ENCODE measurements around the gene RBM43.
"Not testable (repeated sequence)": the region's sequence is repeated elsewhere in the genome, so short reads cannot be mapped to it uniquely, and the experiment has no call there.

Gene RBM43

DNA sequence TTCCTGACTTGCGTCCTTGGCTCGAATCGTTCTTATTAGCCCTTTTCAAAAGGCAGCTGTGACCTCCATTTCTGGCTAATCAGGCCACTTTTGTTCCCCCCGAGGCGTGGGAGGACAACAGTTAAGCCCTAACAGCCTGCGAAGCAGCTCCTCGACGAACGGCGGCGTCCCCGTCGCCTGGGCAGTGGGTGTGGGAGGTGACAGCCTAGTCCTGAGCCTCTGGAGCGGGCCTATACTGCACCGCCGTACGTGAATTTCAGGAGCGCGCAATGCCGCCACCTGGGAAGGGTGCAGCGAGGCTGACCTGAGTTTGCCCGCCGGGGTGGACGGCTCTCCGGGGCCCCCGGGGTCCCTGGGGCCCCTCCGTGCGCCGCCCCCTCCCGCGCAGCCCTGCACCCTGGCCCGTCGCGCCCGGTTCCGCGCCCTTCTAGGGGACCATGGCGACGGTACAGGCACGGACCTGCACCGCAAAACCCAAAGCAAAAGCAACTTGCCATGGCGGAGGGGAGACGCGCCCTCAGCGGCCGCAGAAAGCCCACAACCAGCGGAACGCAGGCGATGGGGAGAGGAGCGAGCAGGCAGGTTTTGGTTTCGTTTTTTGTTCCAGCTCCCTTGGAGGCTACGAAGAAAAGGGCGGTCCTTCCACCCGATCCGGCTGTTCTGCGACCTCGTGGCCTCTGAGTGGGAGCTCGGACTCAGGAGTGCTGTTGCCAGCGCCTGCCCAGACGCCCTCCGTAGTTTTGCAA lies at the start of gene RBM43:
Gene RBM43 (minus strand): TSS at position 633 of the 746 bp plus-strand sequence. CDS start 136 bp downstream, at position 497.
- Histone ChIP-seq H3K27me3 (replicated peaks) (no peaks in the 10 kb centered on the region), H3K36me3 (replicated peaks) (no peaks in the 10 kb centered on the region), H3K27ac (peak within 1 kb of the TSS; percentile 86), H3K4me3 (ENCODE audit: low read depth, low read length) (peak within 1 kb of the TSS; percentile 82)
- peak; percentile 84 for DNase-seq
- TF ChIP-seq, protein P1, sequence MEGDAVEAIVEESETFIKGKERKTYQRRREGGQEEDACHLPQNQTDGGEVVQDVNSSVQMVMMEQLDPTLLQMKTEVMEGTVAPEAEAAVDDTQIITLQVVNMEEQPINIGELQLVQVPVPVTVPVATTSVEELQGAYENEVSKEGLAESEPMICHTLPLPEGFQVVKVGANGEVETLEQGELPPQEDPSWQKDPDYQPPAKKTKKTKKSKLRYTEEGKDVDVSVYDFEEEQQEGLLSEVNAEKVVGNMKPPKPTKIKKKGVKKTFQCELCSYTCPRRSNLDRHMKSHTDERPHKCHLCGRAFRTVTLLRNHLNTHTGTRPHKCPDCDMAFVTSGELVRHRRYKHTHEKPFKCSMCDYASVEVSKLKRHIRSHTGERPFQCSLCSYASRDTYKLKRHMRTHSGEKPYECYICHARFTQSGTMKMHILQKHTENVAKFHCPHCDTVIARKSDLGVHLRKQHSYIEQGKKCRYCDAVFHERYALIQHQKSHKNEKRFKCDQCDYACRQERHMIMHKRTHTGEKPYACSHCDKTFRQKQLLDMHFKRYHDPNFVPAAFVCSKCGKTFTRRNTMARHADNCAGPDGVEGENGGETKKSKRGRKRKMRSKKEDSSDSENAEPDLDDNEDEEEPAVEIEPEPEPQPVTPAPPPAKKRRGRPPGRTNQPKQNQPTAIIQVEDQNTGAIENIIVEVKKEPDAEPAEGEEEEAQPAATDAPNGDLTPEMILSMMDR (IDR thresholded peaks at IDR 0.05; ENCODE audit: low read depth, low read length, missing control alignments): no peak
- in situ Hi-C loops (cut with HindIII; ENCODE audit: low pct_ligation_motif_present, low sequenced_read_pairs): no loop called here

DNA sequence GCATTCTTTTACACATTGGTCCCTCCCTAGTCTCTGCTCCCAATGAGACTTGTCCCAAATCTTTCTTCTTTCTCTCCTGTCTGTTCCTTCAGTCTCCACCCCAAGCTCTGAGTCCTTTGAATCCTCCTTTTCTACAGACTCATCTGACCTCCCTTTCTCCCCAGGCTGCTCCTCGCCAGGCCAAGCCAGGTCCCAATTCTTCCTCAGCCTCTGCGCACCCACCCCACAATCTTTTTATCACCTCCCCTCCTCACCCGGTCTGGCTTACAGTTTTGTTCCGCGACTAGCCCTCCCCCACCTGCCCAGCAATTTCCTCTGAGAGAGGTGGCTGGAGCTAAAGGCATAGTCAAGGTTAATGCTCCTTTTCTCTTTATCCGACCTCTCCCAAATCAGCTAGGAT lies 48.6 kb upstream of the RBM43 start:
- H3K36me3 ChIP-seq (replicated peaks); in situ Hi-C loops (cut with HindIII; ENCODE audit: low pct_ligation_motif_present, low sequenced_read_pairs); DNase-seq; H3K27ac ChIP-seq; H3K27me3 ChIP-seq (replicated peaks); H3K4me3 ChIP-seq (ENCODE audit: low read depth, low read length): not testable (repeated sequence)

DNA sequence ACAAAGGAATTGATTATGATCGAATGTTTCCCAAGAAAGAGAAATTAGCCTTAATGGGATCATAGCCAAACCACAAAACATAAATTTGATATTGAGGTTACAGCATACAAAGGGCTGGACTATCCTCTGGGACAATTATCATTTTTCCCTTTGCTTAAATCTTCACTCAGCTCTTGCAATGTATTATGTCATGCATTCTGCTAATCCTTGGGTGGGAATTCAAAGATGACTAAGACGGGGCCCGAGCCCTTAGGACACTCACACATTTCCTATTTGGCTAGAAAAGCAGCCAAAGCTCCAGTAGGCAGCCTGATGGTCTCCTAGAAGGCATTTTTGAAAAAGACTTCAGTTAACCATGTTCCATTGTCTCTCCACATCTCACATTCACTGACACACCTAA lies 45.0 kb upstream of the RBM43 start:
- TF ChIP-seq, protein P1 (IDR thresholded peaks at IDR 0.05; ENCODE audit: low read depth, low read length, missing control alignments): no peak
- no peaks in the 10 kb centered on the region for H3K27me3 ChIP-seq (replicated peaks)
- in situ Hi-C loops (cut with HindIII; ENCODE audit: low pct_ligation_motif_present, low sequenced_read_pairs): no loop called here
- DNase-seq: peak; percentile 76
- H3K27ac ChIP-seq: no peak overlapping the region
- no peak overlapping the region for H3K4me3 ChIP-seq (ENCODE audit: low read depth, low read length)
- no peaks in the 10 kb centered on the region for H3K36me3 ChIP-seq (replicated peaks)

DNA sequence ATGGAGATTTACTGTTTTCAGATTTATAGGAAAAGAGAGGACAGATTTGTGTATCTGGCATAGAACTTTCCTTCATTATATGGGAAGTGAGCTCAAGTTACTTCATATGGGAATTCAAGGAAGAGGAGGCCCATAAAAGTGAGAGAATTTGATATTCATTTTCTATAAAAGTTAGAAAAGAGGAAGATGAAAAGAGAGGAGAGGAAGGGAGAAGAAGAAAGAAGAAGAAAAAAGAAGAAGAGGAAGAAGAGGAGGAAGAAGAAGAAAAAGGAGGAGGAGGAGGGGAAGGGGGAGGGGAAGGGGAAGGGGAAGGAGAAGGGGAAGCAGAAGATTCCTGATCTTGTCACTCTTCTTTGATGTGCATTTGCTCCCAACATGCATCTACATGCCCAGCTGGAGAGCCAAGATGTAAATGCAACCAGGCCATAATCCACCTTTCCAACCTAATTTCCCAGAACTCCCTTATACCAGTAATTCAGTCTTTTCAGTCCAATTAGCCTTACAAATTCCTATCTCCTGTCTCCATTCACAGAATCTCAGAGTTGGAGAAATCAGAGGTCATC lies 43.5 kb upstream of the RBM43 start:
- no peak overlapping the region for H3K4me3 ChIP-seq (ENCODE audit: low read depth, low read length)
- H3K27me3 ChIP-seq (replicated peaks): no peaks in the 10 kb centered on the region
- no peak overlapping the region for H3K27ac ChIP-seq

DNA sequence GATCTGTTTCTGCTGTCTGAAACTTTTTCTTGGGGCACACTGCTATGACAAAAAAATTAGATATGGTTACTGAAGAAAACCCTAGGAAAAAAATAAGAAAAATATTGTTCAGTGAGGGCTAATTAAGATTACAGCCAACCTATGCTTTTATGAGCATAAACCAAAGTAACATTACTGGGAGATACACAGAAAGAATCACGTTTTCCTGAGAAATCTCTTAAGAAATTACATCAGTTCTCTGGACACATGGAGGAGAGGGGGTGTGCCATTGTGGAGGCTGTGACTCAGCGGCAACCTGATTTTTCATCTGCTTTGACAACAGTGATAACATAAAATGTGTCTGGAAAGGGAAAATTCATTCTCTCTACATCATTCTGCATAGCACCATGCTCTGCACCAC lies 41.2 kb upstream of the RBM43 start:
- DNase-seq: peak; percentile 79
- H3K4me3 ChIP-seq (ENCODE audit: low read depth, low read length): no peak overlapping the region
- no peak overlapping the region for H3K27ac ChIP-seq
- TF ChIP-seq, protein P1 (IDR thresholded peaks at IDR 0.05; ENCODE audit: low read depth, low read length, missing control alignments): no peak
- in situ Hi-C loops (cut with HindIII; ENCODE audit: low pct_ligation_motif_present, low sequenced_read_pairs): no loop called here
- H3K36me3 ChIP-seq (replicated peaks): no peaks in the 10 kb centered on the region
- H3K27me3 ChIP-seq (replicated peaks): no peaks in the 10 kb centered on the region

More for the DNA sequence above, 43.5 kb upstream of the RBM43 start:
- TF ChIP-seq, protein P1 (IDR thresholded peaks at IDR 0.05; ENCODE audit: low read depth, low read length, missing control alignments): no peak
- no peaks in the 10 kb centered on the region for H3K36me3 ChIP-seq (replicated peaks)
- in situ Hi-C loops (cut with HindIII; ENCODE audit: low pct_ligation_motif_present, low sequenced_read_pairs): no loop called here
- no peak for DNase-seq

DNA sequence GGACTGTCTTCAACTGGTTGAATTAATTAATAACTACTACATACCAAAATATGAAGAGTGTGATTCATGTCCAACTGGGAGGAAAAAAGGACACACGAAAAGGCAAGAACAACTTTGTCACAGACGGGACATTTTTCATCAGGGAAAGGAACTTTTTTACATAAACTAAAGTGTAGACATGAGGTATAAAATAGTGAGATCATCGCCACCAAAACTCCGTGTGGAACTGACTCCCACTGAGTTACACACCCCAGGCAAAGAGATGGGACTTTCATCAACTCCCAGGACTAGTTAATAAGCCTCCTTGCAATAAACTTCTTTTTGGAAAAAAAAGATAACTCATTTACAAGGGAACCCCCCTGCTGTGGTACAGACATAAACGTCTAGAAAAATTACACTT lies 40.7 kb upstream of the RBM43 start:
- Histone ChIP-seq H3K27me3 (replicated peaks) (no peaks in the 10 kb centered on the region), H3K4me3 (ENCODE audit: low read depth, low read length) (no peak overlapping the region), H3K36me3 (replicated peaks) (no peaks in the 10 kb centered on the region), H3K27ac (no peak overlapping the region)
- in situ Hi-C loops (cut with HindIII; ENCODE audit: low pct_ligation_motif_present, low sequenced_read_pairs): no loop called here
- DNase-seq: no peak
- TF ChIP-seq, protein P1 (IDR thresholded peaks at IDR 0.05; ENCODE audit: low read depth, low read length, missing control alignments): no peak
